HCT116 (cell line): Measurements from ENCODE around the gene RANBP17. TPM values are rescaled to one million over a fixed set of nuclear protein-coding genes. Genes with fewer than 3 reads are reported as not detected.
A peak's percentile ranks its signal among the peaks of the same experiment; 100 is the strongest.
"Not testable (repeated sequence)": the region's sequence is repeated elsewhere in the genome, so short reads cannot be mapped to it uniquely, and the experiment has no call there.

Source experiments
- ATAC-seq: fragments of 200-7000 bp; cut with Tn5 transposase; 2 replicates; pipeline ENCODE4 v1.9.1; 2020; ENCODE audit warnings: mild to moderate bottlenecking, moderate library complexity
- BruUV-seq: library from RNA; stranded (reverse); fragments of 400-500 nt; replicated peaks from 2 replicates; lab custom pipeline; 2021; lab: Mats Ljungman, UMichigan
- CTCF ChIA-PET: fragments of 300-600 bp; sonication (Branson Sonifier 250); formaldehyde crosslinking; loops from one replicate; lab custom pipeline; 2021; ENCODE audit warnings: antibody characterized with exemption; lab: Charles Lee
- POLR2A ChIA-PET: fragments of 300-600, 350-600 bp; sonication (Branson Sonifier 250); formaldehyde crosslinking; loops from one replicate; lab custom pipeline; 2021; ENCODE audit warnings: antibody characterized with exemption; lab: Charles Lee
- RAD21 ChIA-PET, 2 experiments: fragments of 300-600 bp; sonication (Branson Sonifier 250); formaldehyde crosslinking; loops; one replicate each; lab custom pipeline; 2023; ENCODE audit warnings: low total read pairs in 2 of 2; ENCODE audit not compliant: uncharacterized antibody in 2 of 2, unreplicated experiment in 2 of 2, low non-redundant PET in 1 of 2; lab: Charles Lee
- DNase-seq: peaks from one replicate; pipeline ENCODE4 v3.0.0-alpha.2; 2010; ENCODE audit warnings: low read depth, low spot score
- H2AFZ ChIP-seq: fragments of 200-600 bp; shearing (Covaris generic), sonication (generic); 2 replicates; pipeline ENCODE4 v1.6.1; 2017; ENCODE audit warnings: low read depth, mixed run types, mixed read lengths, antibody characterized with exemption, low read length; ENCODE audit not compliant: poor library complexity, severe bottlenecking
- H3K27ac ChIP-seq: 2 replicates; pipeline ENCODE4 v1.5.1; 2012; ENCODE audit warnings: low read depth, low read length
- H3K27me3 ChIP-seq: fragments of 200-600 bp; sonication (generic); 2 replicates; pipeline ENCODE4 v1.6.1; 2016; ENCODE audit warnings: mixed run types, low read length, mixed read lengths; ENCODE audit not compliant: insufficient read depth
- H3K36me3 ChIP-seq, 2 experiments: fragments of 200-500 bp in 1 of 2; fragments of 200-600 bp in 1 of 2; sonication (Bioruptor generic) in 1 of 2; sonication (generic) in 1 of 2; 2 replicates each; pipeline versions ENCODE4 v1.5.1 to v1.6.1; 2014 to 2016; ENCODE audit warnings: low read length in 2 of 2, inconsistent platforms in 1 of 2, mixed read lengths in 1 of 2, mixed run types in 1 of 2; ENCODE audit not compliant: insufficient read depth in 2 of 2, control insufficient read depth in 1 of 2
- H3K4me1 ChIP-seq, 2 experiments: fragments of 200-600 bp in 1 of 2; sonication (generic) in 1 of 2; 2 replicates each; pipeline versions ENCODE4 v1.5.1 to v1.6.1; 2012 to 2017; ENCODE audit warnings: low read length in 2 of 2, inconsistent platforms in 1 of 2, mild to moderate bottlenecking in 1 of 2, mixed read lengths in 1 of 2, mixed run types in 1 of 2, moderate library complexity in 1 of 2; ENCODE audit not compliant: insufficient read depth in 2 of 2, control insufficient read depth in 1 of 2
- H3K4me2 ChIP-seq: fragments of 200-600 bp; sonication (generic); 2 replicates; pipeline ENCODE4 v1.6.1; 2017; ENCODE audit warnings: mixed run types, low read length, mixed read lengths
- H3K4me3 ChIP-seq, 2 experiments: fragments of 200-600 bp in 1 of 2; sonication (generic) in 1 of 2; replicated peaks in 1 of 2; 2 replicates each; pipeline ENCODE4 v1.5.1; 2011 to 2016; ENCODE audit warnings: low read length in 2 of 2, control low read depth in 1 of 2, low read depth in 1 of 2, mild to moderate bottlenecking in 1 of 2, mixed read lengths in 1 of 2, mixed run types in 1 of 2
- H3K79me2 ChIP-seq: fragments of 200-600 bp; sonication (generic); 2 replicates; pipeline ENCODE4 v1.6.1; 2017; ENCODE audit warnings: mild to moderate bottlenecking, mixed run types, low read length, moderate library complexity, mixed read lengths; ENCODE audit not compliant: insufficient read depth
- H3K9ac ChIP-seq: fragments of 200-600 bp; sonication (generic); 2 replicates; pipeline ENCODE4 v1.6.1; 2016; ENCODE audit warnings: low read length, mixed read lengths
- H3K9me2 ChIP-seq: fragments of 200-600 bp; sonication (generic), shearing (Covaris generic); 2 replicates; pipeline ENCODE4 v1.6.1; 2017; ENCODE audit warnings: mixed run types, mild to moderate bottlenecking, moderate library complexity; ENCODE audit not compliant: insufficient read depth
- H3K9me3 ChIP-seq, 2 experiments: fragments of 200-500 bp in 1 of 2; fragments of 200-600 bp in 1 of 2; sonication (Bioruptor generic) in 1 of 2; sonication (generic) in 1 of 2; 2 replicates each; pipeline ENCODE4 v1.6.1; 2014 to 2017; ENCODE audit warnings: low read length in 2 of 2, mixed read lengths in 2 of 2, inconsistent platforms in 1 of 2, low read depth in 1 of 2, mild to moderate bottlenecking in 1 of 2, mixed run types in 1 of 2, moderate library complexity in 1 of 2; ENCODE audit not compliant: control insufficient read depth in 1 of 2, insufficient read depth in 1 of 2
- H4K20me1 ChIP-seq: fragments of 200-600 bp; sonication (generic), shearing (Covaris generic); 2 replicates; pipeline ENCODE4 v1.6.1; 2017; ENCODE audit warnings: mixed run types, mild to moderate bottlenecking, moderate library complexity; ENCODE audit not compliant: insufficient read depth
- CBX3 ChIP-seq: IDR thresholded peaks from 2 replicates; pipeline ENCODE4 v1.6.1; 2012; ENCODE audit warnings: low read depth
- CEBPB ChIP-seq: IDR thresholded peaks from 2 replicates; pipeline ENCODE4 v1.6.1; 2012; ENCODE audit warnings: low read depth
- EGR1 ChIP-seq: IDR thresholded peaks from 2 replicates; pipeline ENCODE4 v1.6.1; 2012; ENCODE audit warnings: low read depth
- JUND ChIP-seq: IDR thresholded peaks from 2 replicates; pipeline ENCODE4 v1.6.1; 2012
- RAD21 ChIP-seq: IDR thresholded peaks from 2 replicates; pipeline ENCODE4 v1.6.1; 2012; ENCODE audit warnings: low read depth, mild to moderate bottlenecking
- REST ChIP-seq: IDR thresholded peaks from 2 replicates; pipeline ENCODE4 v1.6.1; 2012; ENCODE audit warnings: low read depth
- SP1 ChIP-seq: IDR thresholded peaks from 2 replicates; pipeline ENCODE4 v1.6.1; 2012; ENCODE audit warnings: low read depth
- SRF ChIP-seq: IDR thresholded peaks from 2 replicates; pipeline ENCODE4 v1.6.1; 2012; ENCODE audit warnings: low read depth
- TCF7L2 ChIP-seq: IDR thresholded peaks from 2 replicates; pipeline ENCODE4 v1.7.0; 2011; ENCODE audit warnings: borderline replicate concordance, inconsistent platforms; ENCODE audit not compliant: insufficient read depth, insufficient read length; ENCODE audit errors: extremely low read depth
- YY1 ChIP-seq: IDR thresholded peaks from 2 replicates; pipeline ENCODE4 v1.6.1; 2011; ENCODE audit warnings: low read length, low read depth, moderate library complexity, mild to moderate bottlenecking; ENCODE audit not compliant: insufficient replicate concordance; ENCODE audit errors: extremely low read depth
- intact Hi-C: fragments of 100-400 bp; cut with micrococcal nuclease; formaldehyde crosslinking; loops from 2 replicates; pipeline ENCODE4 v1.10.0; 2022
- total RNA-seq: library from RNA; stranded (reverse); gene quantifications from one replicate; pipeline ENCODE4 v1.2.1, GENCODE V29; 2021; ENCODE audit not compliant: unreplicated experiment
- TF ChIP-seq, protein P1 (sequence below): IDR thresholded peaks from 2 replicates; pipeline ENCODE4 v1.6.1; 2012

The RANBP17 gene
- total RNA-seq, 1 experiment from 2014 or later = 18.2 TPM

DNA sequence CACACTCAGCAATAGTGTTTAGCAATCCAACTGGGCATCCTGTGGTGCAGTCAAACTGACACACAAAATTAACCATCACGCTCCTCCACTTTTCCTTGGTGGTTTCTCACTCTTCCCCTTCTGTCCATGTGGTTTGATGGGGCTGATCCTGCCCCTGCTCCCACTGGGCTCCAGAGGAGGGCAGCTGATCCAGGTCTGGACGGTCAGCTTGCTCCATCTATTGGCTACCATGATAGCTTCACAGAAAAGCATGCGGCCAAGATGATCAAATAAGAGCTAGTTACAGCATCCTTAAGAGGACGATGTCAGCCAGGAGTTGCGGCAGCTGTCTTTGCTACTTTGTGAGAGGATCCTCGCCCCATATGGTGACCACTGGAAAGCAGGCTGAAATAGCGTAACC, 29.6 kb upstream of the RANBP17 start:
- H3K4me3 ChIP-seq = no peak overlapping the region
- H3K9me3 ChIP-seq = no peaks in the 10 kb centered on the region
- intact Hi-C loops = no loop called here
- ChIA-PET CTCF (no interaction called here), POLR2A (no interaction called here), RAD21 (no interaction called here)
- no peak for TF ChIP-seq RAD21
- no peak for TF ChIP-seq SRF
- TF ChIP-seq CBX3 = no peak
- no peak for TF ChIP-seq EGR1
- H3K27ac ChIP-seq = no peak overlapping the region
- no peak overlapping the region for H3K9ac ChIP-seq
- no peak for ATAC-seq
- H3K36me3 ChIP-seq = no peaks in the 10 kb centered on the region
- no peak for DNase-seq
- H4K20me1 ChIP-seq = no peaks in the 10 kb centered on the region
- no peak overlapping the region for H3K4me2 ChIP-seq
- no TSS peak for BruUV-seq
- H2AFZ ChIP-seq = no peak overlapping the region
- no peaks in the 10 kb centered on the region for H3K79me2 ChIP-seq
- peaks cover 0 to 9% of the 10 kb centered on the region in 2 experiments; a peak in 1 of 4 replicates for H3K4me1 ChIP-seq
- H3K27me3 ChIP-seq = no peaks in the 10 kb centered on the region
- H3K9me2 ChIP-seq = no peaks in the 10 kb centered on the region

DNA sequence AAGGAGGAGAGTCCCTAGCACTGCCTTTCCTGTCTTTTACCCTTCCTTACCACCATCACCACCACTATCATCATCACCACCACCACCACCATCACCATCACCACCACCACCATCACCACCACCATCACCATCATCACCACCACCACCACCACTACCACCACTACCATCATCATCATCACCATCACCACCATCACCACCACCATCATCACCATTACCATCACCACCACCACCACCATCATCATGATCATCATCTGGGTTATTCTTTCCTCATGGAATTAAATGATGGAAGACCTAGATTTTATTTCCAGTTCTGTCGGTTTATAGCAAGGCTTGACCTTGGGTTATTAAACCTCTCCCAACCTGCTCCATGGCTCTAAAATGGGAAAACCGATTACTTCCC, 27.8 kb upstream of the RANBP17 start:
- H3K36me3 ChIP-seq, POLR2A ChIA-PET, ATAC-seq, H3K4me2 ChIP-seq, H2AFZ ChIP-seq, H3K9ac ChIP-seq, H3K79me2 ChIP-seq, H3K27ac ChIP-seq, H3K4me3 ChIP-seq, BruUV-seq, H3K9me3 ChIP-seq, H3K4me1 ChIP-seq, H3K27me3 ChIP-seq, CTCF ChIA-PET, H4K20me1 ChIP-seq, RAD21 ChIA-PET, DNase-seq, H3K9me2 ChIP-seq, intact Hi-C loops: not testable (repeated sequence)

DNA sequence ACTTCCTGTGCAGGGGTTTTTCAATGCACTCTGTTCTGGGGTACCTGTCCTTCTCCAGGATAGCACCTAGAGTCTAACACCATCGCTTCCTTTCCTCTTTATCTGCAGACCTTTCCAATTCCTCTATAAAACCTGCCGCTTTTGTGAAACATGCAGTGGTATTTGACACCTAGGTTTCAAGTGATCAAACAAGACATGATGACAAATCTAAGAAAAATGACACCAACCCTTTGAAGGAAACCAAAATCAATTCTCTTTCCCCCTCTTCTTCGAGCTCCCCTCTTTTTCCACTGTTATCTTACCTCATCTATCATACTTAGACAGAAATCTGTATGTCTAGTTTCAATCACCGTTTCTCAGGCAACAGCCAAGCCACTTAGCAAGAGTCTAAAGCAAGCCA, 25.6 kb upstream of the RANBP17 start:
- Histone ChIP-seq H3K4me3 (no peak overlapping the region), H3K9me2 (no peaks in the 10 kb centered on the region), H3K9me3 (no peaks in the 10 kb centered on the region)
- POLR2A ChIA-PET = no interaction called here
- RAD21 ChIA-PET = no interaction called here
- TF ChIP-seq, protein P1, sequence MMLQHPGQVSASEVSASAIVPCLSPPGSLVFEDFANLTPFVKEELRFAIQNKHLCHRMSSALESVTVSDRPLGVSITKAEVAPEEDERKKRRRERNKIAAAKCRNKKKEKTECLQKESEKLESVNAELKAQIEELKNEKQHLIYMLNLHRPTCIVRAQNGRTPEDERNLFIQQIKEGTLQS = no peak
- peak; percentile 31; the same call in 1 of the 2 replicates for TF ChIP-seq JUND
- no peak for TF ChIP-seq CEBPB
- TF ChIP-seq TCF7L2 = peak; percentile 50
- TF ChIP-seq SP1 = peak; percentile 26; the same call in 1 of the 2 replicates
- no peak for TF ChIP-seq REST
- TF ChIP-seq YY1 = no peak
- TF ChIP-seq, all 23 proteins: peak for 3
- Histone ChIP-seq H3K27ac (no peak overlapping the region), H3K4me1 (peaks cover 0 to 9% of the 10 kb centered on the region in 2 experiments; a peak in 1 of 4 replicates), H3K4me2 (no peak overlapping the region), H3K9ac (no peak overlapping the region), H4K20me1 (no peaks in the 10 kb centered on the region), H2AFZ (no peak overlapping the region), H3K27me3 (no peaks in the 10 kb centered on the region; the same call in 1 of the 2 replicates), H3K79me2 (no peaks in the 10 kb centered on the region), H3K36me3 (no peaks in the 10 kb centered on the region)
- ATAC-seq = peak; percentile 46; the same call in 1 of the 2 replicates
- BruUV-seq = no TSS peak
- CTCF ChIA-PET = no interaction called here
- intact Hi-C loops = no loop called here
- DNase-seq = no peak
